Stimulated activated CD8-positive, alpha-beta memory T cell treated with anti-CD3 and anti-CD28 coated beads, Interleukin-7, amount 100 ng/mL, for 48 hours (primary cell): ENCODE measurements around the gene BICD2.
"Not testable (repeated sequence)": the region's sequence is repeated elsewhere in the genome, so short reads cannot be mapped to it uniquely, and the experiment has no call there.

Experiments used
- DNase-seq, 2 donors: peaks; one replicate each; pipeline ENCODE4 v3.0.0-alpha.2; 2020; ENCODE audit warnings: low read depth in 1 of 2; ENCODE audit errors: extremely low read depth in 1 of 2

BICD2 gene

GRCh38 chr9:92764381-92764987 is at the start of gene BICD2:
Gene BICD2 (minus strand): TSS chr9:92764833. CDS start chr9:92764744, 89 bp downstream.
- DNase-seq: no peak

GRCh38 chr9:92809629-92810326 is 45.1 kb upstream of the BICD2 start:
- DNase-seq: not testable (repeated sequence)

GRCh38 chr9:92808726-92809451 is 44.3 kb upstream of the BICD2 start:
- peak in 1 of 2 donors; percentile 33 for DNase-seq

- no peak for DNase-seq
Observed at GRCh38 chr9:92807757-92808725, 43.4 kb upstream of the BICD2 start.

GRCh38 chr9:92807031-92807756 is 42.6 kb upstream of the BICD2 start:
- no peak for DNase-seq

GRCh38 chr9:92804727-92805126 is 40.1 kb upstream of the BICD2 start:
- DNase-seq: no peak

- no peak for DNase-seq
Observed at GRCh38 chr9:92798358-92798757, 33.7 kb upstream of the BICD2 start.

- not testable (repeated sequence) for DNase-seq
Observed at GRCh38 chr9:92796337-92796804, 31.7 kb upstream of the BICD2 start.

- no peak for DNase-seq
Observed at GRCh38 chr9:92795598-92796336, 31.1 kb upstream of the BICD2 start.

- DNase-seq: no peak
Observed at GRCh38 chr9:92795000-92795399, 30.4 kb upstream of the BICD2 start.

- DNase-seq: no peak
Observed at GRCh38 chr9:92794426-92794825, 29.8 kb upstream of the BICD2 start.

- DNase-seq: no peak
Observed at GRCh38 chr9:92790542-92791527, 26.2 kb upstream of the BICD2 start.

GRCh38 chr9:92786298-92786697 is 21.7 kb upstream of the BICD2 start:
- DNase-seq: no peak

GRCh38 chr9:92781899-92782298 is 17.3 kb upstream of the BICD2 start:
- DNase-seq: no peak

GRCh38 chr9:92780206-92780605 is 15.6 kb upstream of the BICD2 start:
- DNase-seq: no peak

- DNase-seq: no peak
Observed at GRCh38 chr9:92775466-92775865, 10.8 kb upstream of the BICD2 start.

- no peak for DNase-seq
Observed at GRCh38 chr9:92774274-92774673, 9.6 kb upstream of the BICD2 start.

GRCh38 chr9:92773810-92774209 is 9.2 kb upstream of the BICD2 start:
- no peak for DNase-seq
